ENCODE results near the gene AMY2B.
"Not testable (repeated sequence)": the region's sequence is repeated elsewhere in the genome, so short reads cannot be mapped to it uniquely, and the experiment has no call there.

AMY2B gene

GRCh38 chr1:103616994-103617477 is 45.6 kb downstream of the AMY2B start, which contains the start of gene AMY2A:
Gene AMY2A, plus strand, starts transcription at chr1:103617427. Its CDS starts 14 bp downstream, at chr1:103617441.
- DNase-seq (ENCODE audit: low read depth in 4 of 4, low spot score in 1 of 4) = not testable (repeated sequence)

DNA sequence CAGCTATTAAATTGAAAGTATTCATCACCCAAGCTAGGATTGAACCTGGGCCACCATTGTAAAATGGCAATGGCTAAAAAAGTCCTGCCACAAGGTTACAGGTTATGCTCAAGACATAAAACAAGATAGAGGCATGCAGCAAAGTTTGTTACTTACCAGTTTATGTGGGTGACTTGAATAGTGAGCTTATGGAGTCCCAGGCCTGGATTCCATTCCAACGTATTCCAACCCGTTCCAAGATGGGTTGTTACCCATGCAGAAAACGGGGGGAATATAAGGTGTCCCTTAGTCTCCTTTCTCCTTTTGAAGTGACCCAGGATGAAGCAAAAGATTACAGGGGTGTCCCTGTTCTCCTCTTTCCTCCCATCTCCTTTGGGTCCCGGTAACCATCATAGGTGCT is 56.0 kb downstream of the AMY2B start:
- DNase-seq (ENCODE audit: low read depth in 4 of 4, low spot score in 1 of 4) = not testable (repeated sequence)

Data from stimulated activated CD4-positive, alpha-beta T cell treated with anti-CD3 and anti-CD28 coated beads, Interleukin-1b, Interleukin-23, amount 100 ng/mL, for 24 hours (primary cell).